Gastrocnemius medialis (tissue), 4 donors: Measurements from ENCODE around the gene TNFRSF6B. TPM values are rescaled to one million over a fixed set of nuclear protein-coding genes. Genes with fewer than 3 reads are reported as not detected.
A peak's percentile ranks its signal among the peaks of the same experiment; 100 is the strongest.
"Not testable (repeated sequence)": the region's sequence is repeated elsewhere in the genome, so short reads cannot be mapped to it uniquely, and the experiment has no call there.

Experiments used
- ATAC-seq, 2 donors: fragments of 150-250 bp; one replicate each; pipeline ENCODE4 v1.9.1; 2016
- DNase-seq, 2 donors: peaks; one replicate each; pipeline ENCODE4 v3.0.0-alpha.2; 2019
- H3K27ac ChIP-seq, 4 donors: fragments of 200-600 bp; sonication (generic); 1 replicate in 1 of 4; 2 replicates in 3 of 4; pipeline ENCODE4 v1.5.1; 2016 to 2018; ENCODE audit warnings: mild to moderate bottlenecking in 2 of 4, moderate library complexity in 1 of 4
- H3K27me3 ChIP-seq, 3 donors: fragments of 200-600 bp; sonication (generic) in 2 of 3; 1 replicate in 1 of 3; 2 replicates in 2 of 3; pipeline versions ENCODE4 v1.5.1 to v1.6.0; 2016 to 2019; ENCODE audit warnings: mild to moderate bottlenecking in 1 of 3, moderate library complexity in 1 of 3
- H3K36me3 ChIP-seq, 2 donors: fragments of 200-600 bp; sonication (generic) in 1 of 2; one replicate each; pipeline ENCODE4 v1.5.1; 2017 to 2018
- H3K4me1 ChIP-seq, 2 donors: fragments of 200-600 bp; sonication (generic) in 1 of 2; one replicate each; pipeline ENCODE4 v1.5.1; 2016 to 2017; ENCODE audit warnings: mild to moderate bottlenecking in 2 of 2
- H3K4me3 ChIP-seq, 4 donors: fragments of 200-600 bp; sonication (generic) in 3 of 4; 1 replicate in 1 of 4; 2 replicates in 3 of 4; pipeline ENCODE4 v1.5.1; 2016 to 2019; ENCODE audit warnings: mild to moderate bottlenecking in 2 of 4
- H3K9me3 ChIP-seq, 3 donors: fragments of 200-600 bp; sonication (generic) in 2 of 3; 1 replicate in 1 of 3; 2 replicates in 2 of 3; pipeline ENCODE4 v1.5.1; 2016 to 2019
- CTCF ChIP-seq, 5 experiments: fragments of 450-650 bp in 3 of 5; fragments of 200-600 bp in 2 of 5; sonication (generic) in 2 of 5; IDR thresholded peaks in 4 of 5; conservative IDR thresholded peaks in 1 of 5; 1 replicate in 4 of 5; 2 replicates in 1 of 5; pipeline ENCODE4 v1.5.1; 2016 to 2019; ENCODE audit warnings: antibody characterized with exemption in 5 of 5, mild to moderate bottlenecking in 3 of 5, moderate library complexity in 3 of 5
- POLR2A ChIP-seq, 2 donors: fragments of 450-650 bp; IDR thresholded peaks; one replicate each; pipeline ENCODE4 v1.6.1; 2017; ENCODE audit warnings: antibody characterized with exemption in 2 of 2, mild to moderate bottlenecking in 2 of 2, moderate library complexity in 2 of 2
- in situ Hi-C, 4 donors: fragments of 200-750 bp; cut with MboI; loops; one replicate each; pipeline versions ENCODE4 v1.15.0 to v1.8.0; 2017; ENCODE audit warnings: low sequenced_read_pairs in 4 of 4
- intact Hi-C: fragments of 100-400 bp; cut with DNase I; formaldehyde crosslinking; loops from one replicate; pipeline ENCODE4 v1.15.1; 2023; ENCODE audit warnings: low total_unique reads
- total RNA-seq, 4 donors: library from RNA; depleted of rRNA; stranded (reverse); fragments of >200 nt; gene quantifications; one replicate each; pipeline versions ENCODE4 v1.1.0 to v1.2.3, GENCODE V29; 2016

TNFRSF6B gene
- total RNA-seq, result 1 to 10 TPM; 1.2 to 4.8 (median 3.1) TPM

GRCh38 chr20:63696628-63697356, at the start of gene TNFRSF6B:
TNFRSF6B (plus strand) TSS chr20:63696652; CDS start chr20:63696768, 116 bp downstream.
- peaks cover 30 to 32% of the 10 kb centered on the region in 2 donors for H3K4me1 ChIP-seq
- no peaks in the 10 kb centered on the region for H3K27me3 ChIP-seq
- DNase-seq (no peak), ATAC-seq (peak in 1 of 2 donors; percentile 13)
- peak within 1 kb of the TSS in 2 of 4 donors; percentile 18 to 29 for H3K4me3 ChIP-seq
- intact Hi-C loops (no loop called here), in situ Hi-C loops (no loop called here)
- no peaks in the 10 kb centered on the region for H3K9me3 ChIP-seq
- peaks cover 0 to 7% of the 10 kb centered on the region in 2 donors for H3K36me3 ChIP-seq
- TF ChIP-seq POLR2A (IDR thresholded peaks at IDR 0.05) (no peak), CTCF (IDR thresholded peaks at IDR 0.05 in 4 of 5, conservative IDR thresholded peaks at IDR 0.05 in 1 of 5) (no peak)
- H3K27ac ChIP-seq, result no peak within 1 kb of the TSS

GRCh38 chr20:63648190-63648589, 48.3 kb upstream of the TNFRSF6B start:
- peaks cover 4 to 5% of the 10 kb centered on the region in 2 donors for H3K4me1 ChIP-seq
- TF ChIP-seq POLR2A (IDR thresholded peaks at IDR 0.05) (no peak), CTCF (IDR thresholded peaks at IDR 0.05 in 4 of 5, conservative IDR thresholded peaks at IDR 0.05 in 1 of 5) (no peak)
- peaks cover 15 to 18% (median 18%) of the 10 kb centered on the region in 3 donors for H3K27me3 ChIP-seq
- no peak overlapping the region for H3K27ac ChIP-seq
- DNase-seq (no peak), ATAC-seq (no peak)
- in situ Hi-C loops (loop anchor here in 1 of 4 donors (25.0 kb wide), 1 partner anchor 111 kb away; the partner anchor contains the start of genes PTK6 and SRMS), intact Hi-C loops (no loop called here)
- no peaks in the 10 kb centered on the region for H3K36me3 ChIP-seq
- H3K9me3 ChIP-seq, result no peaks in the 10 kb centered on the region
- no peak overlapping the region for H3K4me3 ChIP-seq

- Histone ChIP-seq H3K4me1 (peaks cover 4 to 11% of the 10 kb centered on the region in 2 donors), H3K27me3 (peaks cover 15 to 21% (median 18%) of the 10 kb centered on the region in 3 donors), H3K4me3 (no peak overlapping the region), H3K27ac (no peak overlapping the region), H3K36me3 (no peaks in the 10 kb centered on the region), H3K9me3 (no peaks in the 10 kb centered on the region)
- ATAC-seq (no peak), DNase-seq (no peak)
- TF ChIP-seq POLR2A (IDR thresholded peaks at IDR 0.05) (no peak), CTCF (IDR thresholded peaks at IDR 0.05 in 4 of 5, conservative IDR thresholded peaks at IDR 0.05 in 1 of 5) (no peak)
- intact Hi-C loops, result no loop called here
- in situ Hi-C loops, result loop anchor here in 1 of 4 donors (25.0 kb wide), 1 partner anchor 112 kb away; the partner anchor contains the start of genes PTK6 and SRMS
Measured at GRCh38 chr20:63648895-63649589, 47.4 kb upstream of the TNFRSF6B start.

- Histone ChIP-seq H3K27me3 (peaks cover 15 to 21% (median 18%) of the 10 kb centered on the region in 3 donors), H3K4me1 (peaks cover 4 to 11% of the 10 kb centered on the region in 2 donors)
- H3K27ac ChIP-seq, DNase-seq, ATAC-seq, H3K9me3 ChIP-seq, H3K4me3 ChIP-seq, H3K36me3 ChIP-seq, intact Hi-C loops: not testable (repeated sequence)
- in situ Hi-C loops, result loop anchor here in 1 of 4 donors (10.0 kb wide), 1 partner anchor 64 kb away; no protein-coding TSS in a partner anchor
Measured at GRCh38 chr20:63650486-63650885, 46.0 kb upstream of the TNFRSF6B start.

- Histone ChIP-seq H3K9me3 (no peaks in the 10 kb centered on the region), H3K36me3 (no peaks in the 10 kb centered on the region), H3K27ac (no peak overlapping the region), H3K4me1 (peaks cover 6 to 12% of the 10 kb centered on the region in 2 donors), H3K27me3 (peaks cover 15 to 21% (median 18%) of the 10 kb centered on the region in 3 donors), H3K4me3 (peak overlapping the region in 3 of 4 donors; percentile 48 to 57 (median 51))
- no peak for ATAC-seq
- DNase-seq, result no peak
- intact Hi-C loops, result no loop called here
- in situ Hi-C loops, result loop anchor here in 1 of 4 donors (10.0 kb wide), 1 partner anchor 63 kb away; no protein-coding TSS in a partner anchor
- TF ChIP-seq CTCF (IDR thresholded peaks at IDR 0.05 in 4 of 5, conservative IDR thresholded peaks at IDR 0.05 in 1 of 5), result no peak
- TF ChIP-seq POLR2A (IDR thresholded peaks at IDR 0.05), result no peak
Measured at GRCh38 chr20:63651942-63652191, 44.6 kb upstream of the TNFRSF6B start.
